RPMI8226 (cell line): ENCODE results near the gene FBXO4.
"Not testable (repeated sequence)": the region's sequence is repeated elsewhere in the genome, so short reads cannot be mapped to it uniquely, and the experiment has no call there.

ENCODE experiments used
- DNase-seq: peaks from one replicate; pipeline ENCODE4 v3.0.0-alpha.2; 2015

FBXO4 gene

GRCh38 chr5:41925555-41925951, 472 bp downstream of the FBXO4 start:
- DNase-seq, result no peak

GRCh38 chr5:41927604-41928003, 2.5 kb downstream of the FBXO4 start:
- no peak for DNase-seq

GRCh38 chr5:41929035-41929434, 4.0 kb downstream of the FBXO4 start:
- DNase-seq, result no peak

- no peak for DNase-seq
Observed at GRCh38 chr5:41932770-41933169, 7.7 kb downstream of the FBXO4 start.

- DNase-seq, result no peak
Observed at GRCh38 chr5:41935544-41935943, 10.5 kb downstream of the FBXO4 start.

- no peak for DNase-seq
Observed at GRCh38 chr5:41940641-41941040, 15.6 kb downstream of the FBXO4 start.

GRCh38 chr5:41945332-41945955, 20.4 kb downstream of the FBXO4 start:
- not testable (repeated sequence) for DNase-seq

- DNase-seq, result peak; percentile 72
Observed at GRCh38 chr5:41951224-41951623, 26.1 kb downstream of the FBXO4 start.

- DNase-seq, result no peak
Observed at GRCh38 chr5:41954286-41954685, 29.2 kb downstream of the FBXO4 start.

GRCh38 chr5:41955432-41956024, 30.4 kb downstream of the FBXO4 start:
- no peak for DNase-seq

GRCh38 chr5:41956943-41957342, 31.9 kb downstream of the FBXO4 start:
- no peak for DNase-seq

- no peak for DNase-seq
Observed at GRCh38 chr5:41960481-41960880, 35.4 kb downstream of the FBXO4 start.

- no peak for DNase-seq
Observed at GRCh38 chr5:41961736-41962135, 36.7 kb downstream of the FBXO4 start.

- no peak for DNase-seq
Observed at GRCh38 chr5:41962491-41962890, 37.4 kb downstream of the FBXO4 start.

- no peak for DNase-seq
Observed at GRCh38 chr5:41966401-41967105, 41.5 kb downstream of the FBXO4 start.

- DNase-seq, result no peak
Observed at GRCh38 chr5:41967401-41967800, 42.3 kb downstream of the FBXO4 start.

- no peak for DNase-seq
Observed at GRCh38 chr5:41968153-41968723, 43.2 kb downstream of the FBXO4 start.

GRCh38 chr5:41973087-41973486, 48.0 kb downstream of the FBXO4 start:
- DNase-seq, result no peak

- DNase-seq, result no peak
Observed at GRCh38 chr5:41973887-41974286, 48.8 kb downstream of the FBXO4 start.

GRCh38 chr5:41978676-41979075, 53.6 kb downstream of the FBXO4 start:
- DNase-seq, result no peak

- no peak for DNase-seq
Observed at GRCh38 chr5:41980396-41980795, 55.3 kb downstream of the FBXO4 start.

GRCh38 chr5:41980870-41981269, 55.8 kb downstream of the FBXO4 start:
- DNase-seq, result no peak

- not testable (repeated sequence) for DNase-seq
Observed at GRCh38 chr5:41982858-41983257, 57.8 kb downstream of the FBXO4 start.

GRCh38 chr5:41983284-41983683, 58.2 kb downstream of the FBXO4 start:
- no peak for DNase-seq
